Skin of body (tissue), 2 donors: Measurements from ENCODE around the gene PLA2G12B. TPM values are rescaled to one million over a fixed set of nuclear protein-coding genes. Genes with fewer than 3 reads are reported as not detected.

Experiments
- DNase-seq: peaks from one replicate; lab custom pipeline; 2025; lab: John Stamatoyannopoulos, UW
- total RNA-seq: library from RNA; depleted of rRNA; stranded (reverse); fragments of >200 nt; gene quantifications from one replicate; pipeline ENCODE4 v1.2.3, GENCODE V29; 2014

The PLA2G12B gene
- total RNA-seq, 1 donor from 2014 or later = not detected

DNA sequence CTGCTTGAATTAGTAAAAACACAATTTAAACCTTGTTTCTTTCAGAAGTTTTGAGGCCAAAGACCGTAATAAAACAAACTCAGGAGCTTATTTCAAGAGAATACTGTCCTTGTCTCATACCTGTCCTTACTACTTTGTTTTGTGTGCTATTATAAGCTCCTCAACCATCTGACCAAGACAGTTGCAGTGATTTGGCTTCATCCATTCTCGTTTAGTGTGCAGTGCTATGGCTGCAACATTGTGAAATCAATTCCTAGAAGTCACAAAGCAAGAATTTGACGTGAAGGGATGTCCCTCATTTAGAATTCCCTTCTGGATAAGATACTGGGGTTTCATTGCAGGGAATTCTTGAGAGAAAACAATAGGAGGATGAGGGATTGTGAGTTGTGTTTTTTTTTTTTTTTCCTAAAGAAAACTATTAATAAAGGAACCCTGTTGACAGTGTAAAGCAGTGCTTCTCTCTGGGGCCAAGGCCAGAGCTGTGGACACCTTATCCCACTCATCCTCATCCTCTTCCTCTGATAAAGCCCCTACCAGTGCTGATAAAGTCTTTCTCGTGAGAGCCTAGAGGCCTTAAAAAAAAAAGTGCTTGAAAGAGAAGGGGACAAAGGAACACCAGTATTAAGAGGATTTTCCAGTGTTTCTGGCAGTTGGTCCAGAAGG lies 61.3 kb downstream of the PLA2G12B start, which contains the start of gene OIT3:
Gene OIT3 (plus strand): TSS at position 604 of the 663 bp plus-strand sequence. CDS start 60 bp downstream, outside the sequence.
- DNase-seq = no peak

GRCh38 chr10:72890086-72890485 lies 64.5 kb downstream of the PLA2G12B start:
- no peak for DNase-seq

DNA sequence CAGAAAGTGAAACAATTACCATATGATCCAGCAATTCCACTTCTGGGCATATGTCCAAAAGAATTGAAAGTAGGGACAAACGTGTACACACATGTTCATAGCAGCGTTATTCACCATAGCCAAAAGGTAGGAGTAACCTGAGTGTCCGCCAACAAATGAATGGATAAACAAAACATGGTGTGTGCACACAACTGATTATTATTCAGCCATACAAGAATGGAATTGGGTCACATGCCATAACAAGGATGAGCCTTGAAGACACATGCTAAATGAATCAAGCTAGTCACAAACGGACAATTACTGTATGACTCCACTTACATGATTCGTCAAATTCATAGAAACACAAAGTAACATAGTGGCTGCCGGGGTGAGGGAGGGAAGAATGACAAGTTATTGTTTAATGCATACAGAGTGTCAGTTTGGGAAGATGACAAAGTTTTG lies 65.2 kb downstream of the PLA2G12B start:
- DNase-seq = peak; percentile 31

DNA sequence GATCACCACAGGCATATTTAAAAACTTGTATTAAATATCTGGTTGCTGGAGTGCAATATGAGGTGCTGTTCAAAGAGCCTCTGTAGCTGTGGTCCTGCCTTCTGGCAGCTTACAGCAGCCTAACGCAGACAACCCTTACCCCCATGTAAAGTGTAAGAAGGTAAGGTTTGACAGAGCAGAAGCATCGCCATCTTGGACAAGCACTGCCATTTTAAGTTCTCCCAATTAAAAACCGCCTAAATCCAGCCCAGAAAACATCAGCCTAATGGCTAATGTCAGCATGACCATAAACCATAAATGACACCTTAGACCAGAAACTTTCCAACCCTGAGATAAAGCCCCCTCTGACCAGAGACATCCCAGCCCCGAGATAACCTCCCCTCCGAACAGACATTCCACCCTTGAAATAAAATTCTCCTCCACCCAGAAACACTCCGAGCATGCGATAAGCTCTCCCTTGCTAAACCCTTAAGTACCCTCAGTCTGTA lies 66.4 kb downstream of the PLA2G12B start:
- DNase-seq = no peak

GRCh38 chr10:72887043-72887442 lies 67.6 kb downstream of the PLA2G12B start:
- DNase-seq = no peak

GRCh38 chr10:72886621-72887020 lies 68.0 kb downstream of the PLA2G12B start:
- DNase-seq = no peak

DNA sequence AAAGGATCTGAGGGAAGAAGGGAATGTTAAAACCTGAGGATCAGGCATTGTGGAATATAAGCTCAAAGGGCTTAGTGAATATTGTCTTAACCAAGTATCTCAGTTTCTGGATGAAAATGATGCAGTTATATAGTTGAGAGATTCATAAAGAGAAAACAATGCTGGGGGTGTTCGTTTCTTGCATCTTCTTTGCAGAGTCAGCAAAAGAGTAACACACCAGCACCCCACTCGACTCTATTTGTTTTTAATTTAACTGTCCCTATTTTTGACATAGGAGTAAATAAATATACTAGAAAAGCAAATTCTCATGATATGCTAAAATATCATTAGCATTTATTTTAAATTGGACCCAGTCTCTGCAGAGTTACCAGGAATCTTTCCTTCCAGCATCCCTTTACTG lies 68.7 kb downstream of the PLA2G12B start:
- DNase-seq = no peak

Other genes starting within 250 kb of the PLA2G12B start
- 2.9 TPM for gene OIT3, start 61.1 kb downstream of the PLA2G12B start, total RNA-seq
- 65.1 TPM for gene P4HA1, start 142.1 kb upstream of the PLA2G12B start, total RNA-seq
- gene NUDT13, start 155.6 kb upstream of the PLA2G12B start, total RNA-seq = 0.59 TPM
- gene ECD, start 213.2 kb upstream of the PLA2G12B start, total RNA-seq = 25.8 TPM
- gene FAM149B1, start 213.3 kb upstream of the PLA2G12B start, total RNA-seq = 25.6 TPM